H9 (cell line): ENCODE data around the gene RASSF7. TPM values are rescaled to one million over a fixed set of nuclear protein-coding genes. Genes with fewer than 3 reads are reported as not detected.

Source experiments
- DNase-seq: peaks from one replicate; pipeline ENCODE4 v3.0.0-alpha.2; 2017
- H2AFZ ChIP-seq: one replicate; pipeline ENCODE4 v1.6.1; 2013; ENCODE audit warnings: mild to moderate bottlenecking, low read length, control low read depth, moderate library complexity
- H2AK5ac ChIP-seq: 2 replicates; pipeline ENCODE4 v1.6.1; 2013; ENCODE audit warnings: low read length, control low read depth, mixed read lengths; ENCODE audit not compliant: insufficient read length
- H2BK120ac ChIP-seq: one replicate; pipeline ENCODE4 v1.6.1; 2013; ENCODE audit warnings: low read depth, mild to moderate bottlenecking, low read length, control low read depth, inconsistent platforms; ENCODE audit not compliant: poor library complexity, severe bottlenecking
- H2BK12ac ChIP-seq: 2 replicates; pipeline ENCODE4 v1.6.1; 2013; ENCODE audit warnings: low read length, control low read depth, mixed read lengths, low read depth; ENCODE audit not compliant: insufficient read length
- H2BK15ac ChIP-seq: 2 replicates; pipeline ENCODE4 v1.6.1; 2013; ENCODE audit warnings: low read depth, low read length, control low read depth
- H2BK20ac ChIP-seq: one replicate; pipeline ENCODE4 v1.6.1; 2013; ENCODE audit warnings: low read depth, mild to moderate bottlenecking, low read length, control low read depth, inconsistent platforms; ENCODE audit not compliant: poor library complexity, severe bottlenecking
- H2BK5ac ChIP-seq: 2 replicates; pipeline ENCODE4 v1.6.1; 2013; ENCODE audit warnings: low read length, control low read depth, mixed read lengths; ENCODE audit not compliant: insufficient read length
- H3K14ac ChIP-seq: 2 replicates; pipeline ENCODE4 v1.6.1; 2013; ENCODE audit warnings: low read length, control low read depth; ENCODE audit not compliant: insufficient read depth
- H3K18ac ChIP-seq: 2 replicates; pipeline ENCODE4 v1.6.1; 2013; ENCODE audit warnings: low read depth, mild to moderate bottlenecking, mixed read lengths, low read length, control low read depth; ENCODE audit not compliant: insufficient read length
- H3K23ac ChIP-seq: 2 replicates; pipeline ENCODE4 v1.6.1; 2013; ENCODE audit warnings: low read length, control low read depth, mixed read lengths, low read depth; ENCODE audit not compliant: insufficient read length
- H3K23me2 ChIP-seq: 2 replicates; pipeline ENCODE4 v1.6.1; 2013; ENCODE audit warnings: low read depth, mild to moderate bottlenecking, mixed read lengths, low read length, control low read depth; ENCODE audit not compliant: insufficient read length, poor library complexity, severe bottlenecking
- H3K27ac ChIP-seq: 2 replicates; pipeline ENCODE4 v1.5.1; 2013; ENCODE audit warnings: low read length, control low read depth, mixed read lengths, low read depth; ENCODE audit not compliant: insufficient read length
- H3K27me3 ChIP-seq: 2 replicates; pipeline ENCODE4 v1.6.1; 2013; ENCODE audit warnings: low read length, control low read depth, inconsistent platforms; ENCODE audit not compliant: insufficient read depth
- H3K4ac ChIP-seq: 2 replicates; pipeline ENCODE4 v1.6.1; 2013; ENCODE audit warnings: low read depth, mild to moderate bottlenecking, control low read depth, inconsistent platforms, low read length, moderate library complexity
- H3K4me1 ChIP-seq: 2 replicates; pipeline ENCODE4 v1.6.1; 2013; ENCODE audit warnings: low read length, control low read depth, inconsistent platforms; ENCODE audit not compliant: insufficient read depth
- H3K4me2 ChIP-seq: 2 replicates; pipeline ENCODE4 v1.6.1; 2013; ENCODE audit warnings: low read length, control low read depth, mixed read lengths; ENCODE audit not compliant: insufficient read length, insufficient read depth
- H3K56ac ChIP-seq: 2 replicates; pipeline ENCODE4 v1.6.1; 2013; ENCODE audit warnings: low read depth, mild to moderate bottlenecking, mixed read lengths, low read length, control low read depth; ENCODE audit not compliant: insufficient read length
- H3K79me1 ChIP-seq: 2 replicates; pipeline ENCODE4 v1.6.1; 2013; ENCODE audit warnings: low read depth, mild to moderate bottlenecking, moderate library complexity, low read length, control low read depth, inconsistent platforms; ENCODE audit not compliant: insufficient read depth, poor library complexity, severe bottlenecking
- H3K79me2 ChIP-seq: 2 replicates; pipeline ENCODE4 v1.6.1; 2013; ENCODE audit warnings: low read length, control low read depth, inconsistent platforms; ENCODE audit not compliant: insufficient read depth
- H3K9ac ChIP-seq: 2 replicates; pipeline ENCODE4 v1.6.1; 2013; ENCODE audit warnings: low read length, control low read depth, mixed read lengths; ENCODE audit not compliant: insufficient read length; ENCODE audit errors: extremely low read depth
- H3K9me3 ChIP-seq: one replicate; pipeline ENCODE4 v1.6.1; 2013; ENCODE audit warnings: low read depth, low read length, inconsistent platforms; ENCODE audit not compliant: control insufficient read depth
- H3T11ph ChIP-seq: one replicate; pipeline ENCODE4 v1.6.1; 2013; ENCODE audit warnings: mild to moderate bottlenecking, low read length, control low read depth, inconsistent platforms
- H4K20me1 ChIP-seq: one replicate; pipeline ENCODE4 v1.6.1; 2013; ENCODE audit not compliant: control insufficient read depth, insufficient read length, insufficient read depth
- H4K5ac ChIP-seq: 2 replicates; pipeline ENCODE4 v1.6.1; 2013; ENCODE audit warnings: low read depth, mild to moderate bottlenecking, mixed read lengths, low read length, control low read depth; ENCODE audit not compliant: insufficient read length
- H4K8ac ChIP-seq: replicated peaks from 2 replicates; pipeline ENCODE4 v1.6.1; 2013; ENCODE audit warnings: low read length, control low read depth, mixed read lengths, low read depth; ENCODE audit not compliant: insufficient read length
- H4K91ac ChIP-seq: 2 replicates; pipeline ENCODE4 v1.6.1; 2013; ENCODE audit warnings: low read depth, mild to moderate bottlenecking, moderate library complexity, mixed read lengths, low read length, control low read depth; ENCODE audit not compliant: insufficient read length
- H3K27ac Mint-ChIP-seq, 3 experiments: 2 replicates in 2 of 3; 3 replicates in 1 of 3; pipeline ENCODE4 v1.8.0; 2020 to 2021; ENCODE audit warnings: mixed read lengths in 3 of 3, mild to moderate bottlenecking in 1 of 3, moderate library complexity in 1 of 3
- H3K27me3 Mint-ChIP-seq: 2 replicates; pipeline ENCODE4 v1.8.0; 2021; ENCODE audit warnings: low read depth, mild to moderate bottlenecking, moderate library complexity, mixed read lengths
- H3K36me3 Mint-ChIP-seq, 3 experiments: 2 replicates in 2 of 3; 3 replicates in 1 of 3; pipeline ENCODE4 v1.8.0; 2020 to 2021; ENCODE audit warnings: low read depth in 3 of 3, mixed read lengths in 3 of 3; ENCODE audit not compliant: insufficient read depth in 1 of 3
- H3K4me1 Mint-ChIP-seq, 2 experiments: 2 replicates each; pipeline ENCODE4 v1.8.0; 2020; ENCODE audit warnings: mixed read lengths in 2 of 2
- H3K4me3 Mint-ChIP-seq, 2 experiments: 2 replicates in 1 of 2; 3 replicates in 1 of 2; pipeline ENCODE4 v1.8.0; 2020 to 2021; ENCODE audit warnings: mild to moderate bottlenecking in 2 of 2, mixed read lengths in 2 of 2, moderate library complexity in 1 of 2
- H3K9me3 Mint-ChIP-seq, 2 experiments: 2 replicates in 1 of 2; 3 replicates in 1 of 2; pipeline ENCODE4 v1.8.0; 2020; ENCODE audit warnings: mild to moderate bottlenecking in 2 of 2, mixed read lengths in 2 of 2, moderate library complexity in 1 of 2
- WGBS: extraction: QIAGEN DNeasy Blood & Tissue Kit; methylation state at CpG from one replicate; pipeline ENCODE4 v1.1.7; 2013; ENCODE audit warnings: missing lambda C conversion rate, low lambda C conversion rate, mixed read lengths; ENCODE audit not compliant: insufficient read length; ENCODE audit errors: extremely low coverage; 5-methylcytosine and 5-hydroxymethylcytosine counted together
- total RNA-seq: library from RNA; stranded (reverse); gene quantifications from 2 replicates; pipeline ENCODE4 v1.2.1, GENCODE V29; 2021
- TF ChIP-seq, protein P1 (sequence below): fragments of 200-600 bp; sonication (generic); conservative IDR thresholded peaks from 3 replicates; pipeline ENCODE4 v1.8.0; 2021; ENCODE audit warnings: antibody characterized with exemption, mild to moderate bottlenecking

The RASSF7 gene
- total RNA-seq, 1 experiment from 2014 or later: 26.3 TPM

DNA sequence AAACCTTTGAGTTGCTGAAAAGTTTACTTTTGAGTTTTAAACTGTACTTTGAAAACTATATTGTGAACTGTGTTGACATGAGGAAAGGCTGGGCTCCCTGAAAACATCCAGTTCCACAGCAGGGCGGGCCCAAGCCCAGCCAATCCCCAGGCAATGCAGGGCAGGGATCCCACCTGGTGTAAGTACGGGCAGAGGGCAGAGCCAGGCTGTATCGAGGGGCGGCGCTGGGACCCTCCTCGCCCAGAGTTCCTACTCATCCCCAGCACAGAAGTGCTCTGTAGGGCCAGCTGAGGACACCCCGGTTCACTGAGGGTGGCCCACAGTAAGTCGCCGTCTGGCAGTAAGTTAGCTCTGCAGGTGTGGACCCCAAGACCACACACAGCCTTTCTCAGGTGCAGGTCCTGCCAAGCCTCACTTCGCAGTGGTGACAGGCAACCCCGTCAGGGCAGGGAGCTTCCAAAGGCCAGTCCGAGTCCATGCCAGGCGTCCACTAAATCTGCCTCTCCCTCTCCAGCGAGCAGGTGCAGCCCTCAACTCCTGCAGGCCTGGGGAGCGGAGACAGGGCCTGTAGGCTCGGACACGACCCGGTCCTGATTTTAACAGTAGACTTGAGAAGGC lies 6.3 kb downstream of the RASSF7 start:
- H3K27ac Mint-ChIP-seq: no peak overlapping the region
- H3K9ac ChIP-seq: no peak overlapping the region
- DNase-seq: no peak

More for the DNA sequence above, 6.3 kb downstream of the RASSF7 start:
- TF ChIP-seq, protein P1, sequence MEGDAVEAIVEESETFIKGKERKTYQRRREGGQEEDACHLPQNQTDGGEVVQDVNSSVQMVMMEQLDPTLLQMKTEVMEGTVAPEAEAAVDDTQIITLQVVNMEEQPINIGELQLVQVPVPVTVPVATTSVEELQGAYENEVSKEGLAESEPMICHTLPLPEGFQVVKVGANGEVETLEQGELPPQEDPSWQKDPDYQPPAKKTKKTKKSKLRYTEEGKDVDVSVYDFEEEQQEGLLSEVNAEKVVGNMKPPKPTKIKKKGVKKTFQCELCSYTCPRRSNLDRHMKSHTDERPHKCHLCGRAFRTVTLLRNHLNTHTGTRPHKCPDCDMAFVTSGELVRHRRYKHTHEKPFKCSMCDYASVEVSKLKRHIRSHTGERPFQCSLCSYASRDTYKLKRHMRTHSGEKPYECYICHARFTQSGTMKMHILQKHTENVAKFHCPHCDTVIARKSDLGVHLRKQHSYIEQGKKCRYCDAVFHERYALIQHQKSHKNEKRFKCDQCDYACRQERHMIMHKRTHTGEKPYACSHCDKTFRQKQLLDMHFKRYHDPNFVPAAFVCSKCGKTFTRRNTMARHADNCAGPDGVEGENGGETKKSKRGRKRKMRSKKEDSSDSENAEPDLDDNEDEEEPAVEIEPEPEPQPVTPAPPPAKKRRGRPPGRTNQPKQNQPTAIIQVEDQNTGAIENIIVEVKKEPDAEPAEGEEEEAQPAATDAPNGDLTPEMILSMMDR: no peak
- Histone ChIP-seq H2BK15ac (no peak overlapping the region), H3K14ac (no peak overlapping the region), H2BK5ac (no peak overlapping the region), H4K91ac (no peak overlapping the region), H4K20me1 (no peaks in the 10 kb centered on the region), H3K79me2 (no peaks in the 10 kb centered on the region), H3K27me3 (no peaks in the 10 kb centered on the region), H2BK12ac (no peak overlapping the region), H2AK5ac (no peak overlapping the region), H3K23ac (no peak overlapping the region), H3T11ph (no peak overlapping the region), H4K8ac (no peak overlapping the region), H4K5ac (no peak overlapping the region), H2BK20ac (no peak overlapping the region), H3K18ac (no peak overlapping the region), H3K4ac (no peak overlapping the region), H3K27ac (no peak overlapping the region), H3K4me1 (no peaks in the 10 kb centered on the region), H3K79me1 (no peaks in the 10 kb centered on the region), H2AFZ (no peak overlapping the region), H3K9me3 (no peaks in the 10 kb centered on the region), H3K56ac (no peak overlapping the region), H3K4me2 (peak overlapping the region; percentile 22), H3K23me2 (peaks cover 5% of the 10 kb centered on the region), H2BK120ac (no peak overlapping the region)
- Mint-ChIP-seq H3K4me1 (peaks cover 27 to 35% of the 10 kb centered on the region in 2 experiments), H3K36me3 (peaks cover 0 to 11% (median 4%) of the 10 kb centered on the region in 3 experiments; a peak in 5 of 7 replicates), H3K4me3 (peak overlapping the region; percentile 74 to 87), H3K9me3 (0 out of 5 replicates have a peak, but pooled peaks cover 0 to 2% of the 10 kb centered on the region in 2 experiments), H3K27me3 (peaks cover 2% of the 10 kb centered on the region; the same call in 1 of the 2 replicates)
- no CpG with 5 or more reads among the region's 18 CpGs for WGBS
